ENCODE measurements around the gene KCNJ8.

- TF ChIP-seq, protein P1, sequence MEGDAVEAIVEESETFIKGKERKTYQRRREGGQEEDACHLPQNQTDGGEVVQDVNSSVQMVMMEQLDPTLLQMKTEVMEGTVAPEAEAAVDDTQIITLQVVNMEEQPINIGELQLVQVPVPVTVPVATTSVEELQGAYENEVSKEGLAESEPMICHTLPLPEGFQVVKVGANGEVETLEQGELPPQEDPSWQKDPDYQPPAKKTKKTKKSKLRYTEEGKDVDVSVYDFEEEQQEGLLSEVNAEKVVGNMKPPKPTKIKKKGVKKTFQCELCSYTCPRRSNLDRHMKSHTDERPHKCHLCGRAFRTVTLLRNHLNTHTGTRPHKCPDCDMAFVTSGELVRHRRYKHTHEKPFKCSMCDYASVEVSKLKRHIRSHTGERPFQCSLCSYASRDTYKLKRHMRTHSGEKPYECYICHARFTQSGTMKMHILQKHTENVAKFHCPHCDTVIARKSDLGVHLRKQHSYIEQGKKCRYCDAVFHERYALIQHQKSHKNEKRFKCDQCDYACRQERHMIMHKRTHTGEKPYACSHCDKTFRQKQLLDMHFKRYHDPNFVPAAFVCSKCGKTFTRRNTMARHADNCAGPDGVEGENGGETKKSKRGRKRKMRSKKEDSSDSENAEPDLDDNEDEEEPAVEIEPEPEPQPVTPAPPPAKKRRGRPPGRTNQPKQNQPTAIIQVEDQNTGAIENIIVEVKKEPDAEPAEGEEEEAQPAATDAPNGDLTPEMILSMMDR (IDR thresholded peaks at IDR 0.05; ENCODE audit: borderline replicate concordance, extremely low read depth, low read length, poor library complexity, severe bottlenecking) = no peak
- TF ChIP-seq EZH2 (IDR thresholded peaks at IDR 0.05; ENCODE audit: borderline replicate concordance, low read depth, low read length, severe bottlenecking) = no peak
These were observed 43.4 kb downstream of the KCNJ8 start for GRCh38 chr12:21731144-21731543.
